GM18499 (cell line): Measurements from ENCODE around the gene RAB3D.
"Not testable (repeated sequence)": the region's sequence is repeated elsewhere in the genome, so short reads cannot be mapped to it uniquely, and the experiment has no call there.

ENCODE experiments used
- ATAC-seq: cut with Tn5 transposase; IDR thresholded peaks from one replicate; pipeline ENCODE4 v1.9.1; 2021; ENCODE audit warnings: moderate number of reproducible peaks; ENCODE audit not compliant: insufficient read depth, unreplicated experiment

RAB3D gene

GRCh38 chr19:11370744-11371143, 31.3 kb upstream of the RAB3D start:
- ATAC-seq, result no peak

GRCh38 chr19:11367528-11367927, 28.1 kb upstream of the RAB3D start:
- no peak for ATAC-seq

GRCh38 chr19:11365557-11366117, 26.2 kb upstream of the RAB3D start:
- no peak for ATAC-seq

GRCh38 chr19:11364935-11365334, 25.5 kb upstream of the RAB3D start:
- no peak for ATAC-seq

GRCh38 chr19:11364296-11364904, 24.9 kb upstream of the RAB3D start:
- no peak for ATAC-seq

GRCh38 chr19:11363881-11364280, 24.4 kb upstream of the RAB3D start:
- no peak for ATAC-seq

- no peak for ATAC-seq
Measured at GRCh38 chr19:11361771-11362731, 22.6 kb upstream of the RAB3D start.

GRCh38 chr19:11361037-11361770, 21.7 kb upstream of the RAB3D start:
- ATAC-seq, result no peak

- ATAC-seq, result no peak
Measured at GRCh38 chr19:11359421-11359820, 20.0 kb upstream of the RAB3D start.

- no peak for ATAC-seq
Measured at GRCh38 chr19:11356676-11357550, 17.5 kb upstream of the RAB3D start.

- no peak for ATAC-seq
Measured at GRCh38 chr19:11356074-11356397, 16.6 kb upstream of the RAB3D start.

- no peak for ATAC-seq
Measured at GRCh38 chr19:11355160-11356073, 16.0 kb upstream of the RAB3D start, which contains the start of gene PLPPR2. PLPPR2 (plus strand) TSS chr19:11355432; CDS start chr19:11357674, 2,242 bp downstream.

GRCh38 chr19:11354102-11354501, 14.6 kb upstream of the RAB3D start:
- not testable (repeated sequence) for ATAC-seq

GRCh38 chr19:11349171-11349570, 9.7 kb upstream of the RAB3D start:
- ATAC-seq, result no peak

- ATAC-seq, result no peak
Measured at GRCh38 chr19:11347546-11348039, 8.1 kb upstream of the RAB3D start.

GRCh38 chr19:11346104-11346940, 6.9 kb upstream of the RAB3D start, which contains the start of the genes CCDC159 and TMEM205:
CCDC159 (plus strand) TSS chr19:11346519; CDS start chr19:11346607, 88 bp downstream.
TMEM205 (minus strand) TSS chr19:11346268; CDS start chr19:11345619, 649 bp downstream.
- peak; percentile 87 for ATAC-seq

GRCh38 chr19:11345122-11345803, 5.8 kb upstream of the RAB3D start:
- ATAC-seq, result no peak
